K562 (cell line): ENCODE data around the gene OBSL1. TPM values are rescaled to one million over a fixed set of nuclear protein-coding genes. Genes with fewer than 3 reads are reported as not detected.
A peak's percentile ranks its signal among the peaks of the same experiment; 100 is the strongest.

ENCODE experiments used
- CBX1 ChIP-seq: sonication (generic); IDR thresholded peaks from 2 replicates; pipeline ENCODE4 v1.6.1; 2016; ENCODE audit warnings: antibody characterized with exemption, low read depth, mild to moderate bottlenecking
- CBX5 ChIP-seq: IDR thresholded peaks from 2 replicates; pipeline ENCODE4 v1.6.1; 2014; ENCODE audit warnings: low read depth, borderline replicate concordance
- COPS2 ChIP-seq: fragments of 450-650 bp; conservative IDR thresholded peaks from 2 replicates; pipeline ENCODE4 v1.6.1; 2016; ENCODE audit warnings: mild to moderate bottlenecking, moderate library complexity
- DPF2 ChIP-seq: fragments of 450-650 bp; IDR thresholded peaks from 2 replicates; pipeline ENCODE4 v1.6.1; 2016
- EP300 ChIP-seq: IDR thresholded peaks from 2 replicates; pipeline ENCODE4 v1.6.1; 2012; ENCODE audit warnings: low read length, improper control_type of control experiment
- EZH2 ChIP-seq: IDR thresholded peaks from 2 replicates; pipeline ENCODE4 v1.6.1; 2012; ENCODE audit warnings: low read depth, mild to moderate bottlenecking, inconsistent platforms, low read length, borderline replicate concordance
- GTF2E2 ChIP-seq: fragments of 200-800 bp; sonication (Bioruptor generic); IDR thresholded peaks from 2 replicates; pipeline ENCODE4 v1.6.1; 2016; ENCODE audit warnings: missing genetic modification characterization, missing compliant biosample characterization
- HNRNPUL1 ChIP-seq: fragments of 200-400 bp; formaldehyde crosslinking; IDR thresholded peaks from 2 replicates; pipeline ENCODE4 v1.6.1; 2017; ENCODE audit warnings: low read length
- MYNN ChIP-seq, 2 experiments: sonication (generic); formaldehyde crosslinking in 1 of 2; IDR thresholded peaks; 2 replicates each; pipeline versions ENCODE4 v1.5.0 to v1.6.1; 2016 to 2020; ENCODE audit warnings: antibody characterized with exemption in 1 of 2, missing genetic modification reagents in 1 of 2
- NEUROD1 ChIP-seq: fragments of 150-350 bp; IDR thresholded peaks from 2 replicates; pipeline ENCODE4 v1.6.1; 2014; ENCODE audit warnings: borderline replicate concordance, low read length, low read depth; ENCODE audit not compliant: partially characterized antibody
- NFE2L1 ChIP-seq: fragments of 450-650 bp; IDR thresholded peaks from 2 replicates; pipeline ENCODE4 v1.6.1; 2016; ENCODE audit warnings: missing genetic modification characterization, low read depth, mild to moderate bottlenecking, missing compliant biosample characterization, moderate library complexity, borderline replicate concordance
- NR3C1 ChIP-seq: sonication (generic); formaldehyde crosslinking; IDR thresholded peaks from 2 replicates; pipeline ENCODE4 v1.8.1; 2022; ENCODE audit warnings: missing genetic modification reagents
- SP2 ChIP-seq: IDR thresholded peaks from 2 replicates; pipeline ENCODE4 v1.6.1; 2011; ENCODE audit warnings: mild to moderate bottlenecking, low read depth, low read length, moderate library complexity; ENCODE audit not compliant: poor library complexity, severe bottlenecking; ENCODE audit errors: extremely low read depth
- SRSF9 ChIP-seq: fragments of 200-400 bp; formaldehyde crosslinking; IDR thresholded peaks from 2 replicates; pipeline ENCODE4 v1.6.1; 2017; ENCODE audit warnings: low read depth, low read length, borderline replicate concordance
- STAG1 ChIP-seq: sonication (generic); formaldehyde crosslinking; IDR thresholded peaks from 2 replicates; pipeline ENCODE4 v1.5.0; 2020; ENCODE audit warnings: missing genetic modification reagents, borderline replicate concordance
- ZNF274 ChIP-seq: IDR thresholded peaks from 2 replicates; pipeline ENCODE4 v1.6.1; 2011; ENCODE audit warnings: low read depth, mild to moderate bottlenecking, low read length, moderate library complexity, borderline replicate concordance
- polyA plus RNA-seq, 8 experiments: library from polyadenylated mRNA; depleted of rRNA in 4 of 8; stranded (reverse) in 5 of 8; unstranded in 3 of 8; fragments of >200 nt; fragmentation: Nextera tagmentation in 2 of 8; fragmentation: Illumina TruSeq in 1 of 8; extraction: Ambion mirVana in 2 of 8; extraction: Trizol in 1 of 8; gene quantifications; 2 replicates each; pipeline versions ENCODE4 v1.2.1 to v1.2.3, GENCODE V29; 2011 to 2014; ENCODE audit warnings: inconsistent platforms in 1 of 8, missing spikeins in 1 of 8
- total RNA-seq, 7 experiments: library from RNA; depleted of rRNA in 6 of 7; stranded (reverse); fragments of >200 nt in 6 of 7; fragmentation: Illumina TruSeq in 2 of 7; extraction: Trizol in 2 of 7; gene quantifications; 2 replicates each; pipeline versions ENCODE4 v1.2.1 to v1.2.3, GENCODE V29; 2011 to 2021; ENCODE audit warnings: low replicate concordance in 1 of 7
- TF ChIP-seq, protein P1 (sequence below): IDR thresholded peaks from 2 replicates; pipeline ENCODE4 v1.6.1; 2012; ENCODE audit warnings: low read depth, low read length, improper control_type of control experiment, borderline replicate concordance
- TF ChIP-seq, protein P2 (sequence below): IDR thresholded peaks from 2 replicates; pipeline ENCODE4 v1.6.1; 2016; ENCODE audit warnings: missing genetic modification characterization, missing compliant biosample characterization
- TF ChIP-seq, protein P3 (sequence below): fragments of 450-650 bp; IDR thresholded peaks from 2 replicates; pipeline ENCODE4 v1.6.1; 2014; ENCODE audit warnings: low read depth, mild to moderate bottlenecking, moderate library complexity, borderline replicate concordance
- TF ChIP-seq, protein P4 (sequence below): conservative IDR thresholded peaks from 2 replicates; pipeline ENCODE4 v1.6.1; 2011; ENCODE audit warnings: low read depth, mild to moderate bottlenecking, low read length; ENCODE audit not compliant: control insufficient read depth

OBSL1 gene
- total and polyA plus RNA-seq, 9 of the 15 experiments (the other 6 are each of a cell fraction or from before 2014, with no cell fraction given) = 1.2 to 26.6 (median 8.6) TPM

DNA sequence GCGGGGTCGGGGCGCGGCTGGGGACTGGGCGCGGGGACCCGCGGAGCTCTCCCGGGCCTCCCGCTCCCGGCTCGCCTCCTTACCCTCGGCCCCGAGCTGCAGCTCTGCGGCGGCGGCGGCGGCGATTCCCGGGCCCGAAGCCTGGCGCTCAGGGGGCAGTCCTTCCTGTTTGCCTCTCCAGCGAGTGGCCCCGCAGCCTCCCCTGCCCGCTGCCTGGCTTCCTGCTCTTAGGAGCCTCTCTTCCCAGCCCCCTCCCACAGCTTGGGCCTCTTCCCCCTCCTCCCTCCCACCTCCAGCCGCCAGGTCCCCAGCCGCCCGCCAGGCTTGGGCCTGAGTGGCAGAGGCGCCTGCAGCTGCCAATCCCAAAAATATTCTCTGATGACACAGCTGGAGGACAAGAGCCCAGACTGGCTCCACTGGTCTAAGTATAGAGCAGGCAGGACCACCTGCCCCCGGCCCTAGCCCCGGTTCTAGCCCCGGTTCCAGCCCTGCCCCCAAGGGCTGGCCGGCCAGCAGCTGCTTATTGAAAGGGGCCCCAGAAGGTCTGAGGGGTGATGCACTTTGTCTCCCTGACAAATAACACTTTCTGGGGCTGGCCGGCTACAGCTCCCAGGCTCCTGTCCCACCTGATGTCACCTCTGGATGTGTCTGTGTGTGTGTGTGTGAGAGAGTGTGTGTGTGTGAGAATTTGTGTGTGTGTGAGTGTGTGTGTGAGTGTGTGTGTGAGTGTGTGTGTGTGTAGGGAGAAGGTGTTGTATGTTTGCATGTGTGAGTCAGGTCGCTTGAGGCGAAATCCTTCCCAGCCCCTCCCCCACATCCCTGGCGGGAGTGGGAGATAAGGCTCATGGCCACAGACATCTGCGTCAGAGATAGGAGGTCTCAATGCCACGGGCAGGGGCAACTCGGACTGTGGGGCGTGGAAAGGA lies at the start of gene OBSL1 (continued):
- TF ChIP-seq CBX1 = no peak
- peak; percentile 97 for TF ChIP-seq DPF2
- TF ChIP-seq, protein P1, sequence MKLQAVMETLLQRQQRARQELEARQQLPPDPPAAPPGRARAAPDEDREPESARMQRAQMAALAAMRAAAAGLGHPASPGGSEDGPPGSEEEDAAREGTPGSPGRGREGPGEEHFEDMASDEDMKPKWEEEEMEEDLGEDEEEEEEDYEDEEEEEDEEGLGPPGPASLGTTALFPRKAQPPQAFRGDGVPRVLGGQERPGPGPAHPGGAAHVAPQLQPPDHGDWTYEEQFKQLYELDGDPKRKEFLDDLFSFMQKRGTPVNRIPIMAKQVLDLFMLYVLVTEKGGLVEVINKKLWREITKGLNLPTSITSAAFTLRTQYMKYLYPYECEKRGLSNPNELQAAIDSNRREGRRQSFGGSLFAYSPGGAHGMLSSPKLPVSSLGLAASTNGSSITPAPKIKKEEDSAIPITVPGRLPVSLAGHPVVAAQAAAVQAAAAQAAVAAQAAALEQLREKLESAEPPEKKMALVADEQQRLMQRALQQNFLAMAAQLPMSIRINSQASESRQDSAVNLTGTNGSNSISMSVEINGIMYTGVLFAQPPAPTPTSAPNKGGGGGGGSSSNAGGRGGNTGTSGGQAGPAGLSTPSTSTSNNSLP = no peak
- no peak for TF ChIP-seq EZH2
- TF ChIP-seq GTF2E2 (tag) = no peak
- no peak for TF ChIP-seq SP2
- no peak for TF ChIP-seq NR3C1 (CRISPR knock-in tag)
- TF ChIP-seq, protein P2, sequence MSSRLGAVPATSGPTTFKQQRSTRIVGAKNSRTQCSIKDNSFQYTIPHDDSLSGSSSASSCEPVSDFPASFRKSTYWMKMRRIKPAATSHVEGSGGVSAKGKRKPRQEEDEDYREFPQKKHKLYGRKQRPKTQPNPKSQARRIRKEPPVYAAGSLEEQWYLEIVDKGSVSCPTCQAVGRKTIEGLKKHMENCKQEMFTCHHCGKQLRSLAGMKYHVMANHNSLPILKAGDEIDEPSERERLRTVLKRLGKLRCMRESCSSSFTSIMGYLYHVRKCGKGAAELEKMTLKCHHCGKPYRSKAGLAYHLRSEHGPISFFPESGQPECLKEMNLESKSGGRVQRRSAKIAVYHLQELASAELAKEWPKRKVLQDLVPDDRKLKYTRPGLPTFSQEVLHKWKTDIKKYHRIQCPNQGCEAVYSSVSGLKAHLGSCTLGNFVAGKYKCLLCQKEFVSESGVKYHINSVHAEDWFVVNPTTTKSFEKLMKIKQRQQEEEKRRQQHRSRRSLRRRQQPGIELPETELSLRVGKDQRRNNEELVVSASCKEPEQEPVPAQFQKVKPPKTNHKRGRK (tag) = no peak
- TF ChIP-seq CBX5 = no peak
- peak; percentile 89; the same call in 1 of the 2 replicates for TF ChIP-seq MYNN (IDR thresholded peaks at IDR 0.05)
- no peak for TF ChIP-seq MYNN (CRISPR knock-in tag; IDR thresholded peaks at IDR 0.05)
- TF ChIP-seq SRSF9 = no peak
- no peak for TF ChIP-seq COPS2
- TF ChIP-seq ZNF274 = no peak
- peak; percentile 83 for TF ChIP-seq EP300
- no peak for TF ChIP-seq STAG1 (CRISPR knock-in tag)
- TF ChIP-seq, protein P3, sequence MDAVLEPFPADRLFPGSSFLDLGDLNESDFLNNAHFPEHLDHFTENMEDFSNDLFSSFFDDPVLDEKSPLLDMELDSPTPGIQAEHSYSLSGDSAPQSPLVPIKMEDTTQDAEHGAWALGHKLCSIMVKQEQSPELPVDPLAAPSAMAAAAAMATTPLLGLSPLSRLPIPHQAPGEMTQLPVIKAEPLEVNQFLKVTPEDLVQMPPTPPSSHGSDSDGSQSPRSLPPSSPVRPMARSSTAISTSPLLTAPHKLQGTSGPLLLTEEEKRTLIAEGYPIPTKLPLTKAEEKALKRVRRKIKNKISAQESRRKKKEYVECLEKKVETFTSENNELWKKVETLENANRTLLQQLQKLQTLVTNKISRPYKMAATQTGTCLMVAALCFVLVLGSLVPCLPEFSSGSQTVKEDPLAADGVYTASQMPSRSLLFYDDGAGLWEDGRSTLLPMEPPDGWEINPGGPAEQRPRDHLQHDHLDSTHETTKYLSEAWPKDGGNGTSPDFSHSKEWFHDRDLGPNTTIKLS = no peak
- no peak for TF ChIP-seq HNRNPUL1
- TF ChIP-seq, protein P4, sequence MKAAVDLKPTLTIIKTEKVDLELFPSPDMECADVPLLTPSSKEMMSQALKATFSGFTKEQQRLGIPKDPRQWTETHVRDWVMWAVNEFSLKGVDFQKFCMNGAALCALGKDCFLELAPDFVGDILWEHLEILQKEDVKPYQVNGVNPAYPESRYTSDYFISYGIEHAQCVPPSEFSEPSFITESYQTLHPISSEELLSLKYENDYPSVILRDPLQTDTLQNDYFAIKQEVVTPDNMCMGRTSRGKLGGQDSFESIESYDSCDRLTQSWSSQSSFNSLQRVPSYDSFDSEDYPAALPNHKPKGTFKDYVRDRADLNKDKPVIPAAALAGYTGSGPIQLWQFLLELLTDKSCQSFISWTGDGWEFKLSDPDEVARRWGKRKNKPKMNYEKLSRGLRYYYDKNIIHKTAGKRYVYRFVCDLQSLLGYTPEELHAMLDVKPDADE = 0 out of 2 replicates have a peak, but pooled peaks have one; percentile 39
- TF ChIP-seq NFE2L1 (tag) = no peak
- peak; percentile 85 for TF ChIP-seq NEUROD1
